Measurements from ENCODE around the gene CYP4F22. TPM values are rescaled to one million over a fixed set of nuclear protein-coding genes. Genes with fewer than 3 reads are reported as not detected.
"Not testable (repeated sequence)": the region's sequence is repeated elsewhere in the genome, so short reads cannot be mapped to it uniquely, and the experiment has no call there.

The CYP4F22 gene
- polyA plus RNA-seq (ENCODE audit: insufficient read length): not detected

DNA sequence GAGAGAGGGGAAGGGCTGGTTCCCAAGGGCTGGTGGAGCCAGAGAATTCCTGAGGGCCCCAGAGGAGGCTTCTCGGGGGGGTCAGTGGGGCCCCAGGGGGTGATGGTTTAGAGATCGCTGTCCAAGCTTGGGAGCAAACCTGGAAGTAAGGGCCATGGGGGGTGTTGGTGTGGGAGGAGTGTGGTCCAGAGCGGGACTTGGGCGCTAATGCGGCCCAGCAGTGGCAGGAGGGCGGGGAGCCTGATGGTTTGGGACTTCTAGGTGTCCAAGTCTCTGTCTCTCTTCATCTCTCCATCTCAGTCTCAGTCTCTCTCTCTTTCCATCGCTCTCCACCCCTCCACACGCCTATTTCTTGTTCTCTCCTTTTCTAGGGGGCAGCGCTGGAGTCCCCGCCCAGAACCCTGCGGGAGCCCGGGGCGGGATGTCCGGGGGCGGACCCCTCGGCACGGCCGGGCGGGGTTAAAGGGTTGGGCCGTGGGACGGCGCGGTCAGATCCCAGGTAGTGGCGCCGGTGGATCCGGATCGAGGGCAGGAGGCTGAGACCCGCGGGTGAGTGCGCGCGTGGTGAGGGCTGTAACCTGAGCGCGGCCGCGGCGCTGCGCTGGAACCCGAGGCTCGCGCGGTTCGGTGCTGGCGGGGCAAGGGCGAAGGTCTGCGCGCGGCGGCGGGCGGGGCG is at the start of gene CYP4F22:
TSS of gene CYP4F22 (plus strand) at position 491 of the 676 bp plus-strand sequence. CDS start 16,812 bp downstream, outside the sequence.
- no peak for DNase-seq

DNA sequence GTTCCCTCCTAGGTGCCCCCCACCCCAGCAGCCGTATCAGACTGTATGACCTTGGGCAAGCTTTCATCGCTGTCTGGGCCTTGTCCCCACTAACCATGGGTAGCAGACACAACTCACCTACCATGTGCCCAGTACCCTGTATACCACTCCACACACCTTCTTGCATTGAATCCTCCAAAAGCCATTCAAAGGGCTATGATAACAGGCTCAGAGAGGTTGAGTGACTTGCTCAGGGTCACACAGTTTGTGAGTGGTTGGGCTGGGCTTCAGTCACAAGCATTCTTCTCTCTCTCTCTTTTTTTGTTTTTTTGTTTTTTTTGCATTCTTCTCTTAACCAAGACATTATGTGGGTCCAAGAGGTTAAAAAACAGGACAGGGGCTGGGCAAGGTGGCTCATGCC is 46.6 kb upstream of the CYP4F22 start:
- DNase-seq: no peak

DNA sequence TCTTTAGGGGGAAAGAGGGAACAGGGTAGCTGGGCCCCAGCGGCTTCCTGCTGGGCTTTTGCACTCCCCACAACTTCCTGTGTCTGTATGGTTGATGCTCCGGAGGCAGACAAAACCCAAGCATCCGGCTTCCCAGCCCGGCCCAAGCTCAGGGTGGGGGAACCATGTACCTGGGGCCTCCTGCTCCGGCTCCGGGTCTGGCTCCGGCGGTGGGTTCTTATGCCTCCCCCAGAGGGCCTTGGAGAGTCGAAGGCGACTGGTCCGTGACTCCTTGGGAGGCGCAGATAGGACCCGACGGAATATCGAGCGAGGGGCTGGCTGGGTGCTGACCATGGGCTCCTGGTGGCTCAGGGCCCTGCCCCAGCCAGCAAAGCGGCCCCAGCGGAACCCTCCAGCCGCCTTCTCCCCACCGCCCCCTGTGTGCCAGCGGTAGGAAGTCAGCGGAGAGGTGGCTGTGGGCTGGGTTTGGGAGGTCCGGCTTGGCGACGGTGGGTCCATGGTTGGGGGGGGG is 44.4 kb upstream of the CYP4F22 start:
- no peak for DNase-seq

DNA sequence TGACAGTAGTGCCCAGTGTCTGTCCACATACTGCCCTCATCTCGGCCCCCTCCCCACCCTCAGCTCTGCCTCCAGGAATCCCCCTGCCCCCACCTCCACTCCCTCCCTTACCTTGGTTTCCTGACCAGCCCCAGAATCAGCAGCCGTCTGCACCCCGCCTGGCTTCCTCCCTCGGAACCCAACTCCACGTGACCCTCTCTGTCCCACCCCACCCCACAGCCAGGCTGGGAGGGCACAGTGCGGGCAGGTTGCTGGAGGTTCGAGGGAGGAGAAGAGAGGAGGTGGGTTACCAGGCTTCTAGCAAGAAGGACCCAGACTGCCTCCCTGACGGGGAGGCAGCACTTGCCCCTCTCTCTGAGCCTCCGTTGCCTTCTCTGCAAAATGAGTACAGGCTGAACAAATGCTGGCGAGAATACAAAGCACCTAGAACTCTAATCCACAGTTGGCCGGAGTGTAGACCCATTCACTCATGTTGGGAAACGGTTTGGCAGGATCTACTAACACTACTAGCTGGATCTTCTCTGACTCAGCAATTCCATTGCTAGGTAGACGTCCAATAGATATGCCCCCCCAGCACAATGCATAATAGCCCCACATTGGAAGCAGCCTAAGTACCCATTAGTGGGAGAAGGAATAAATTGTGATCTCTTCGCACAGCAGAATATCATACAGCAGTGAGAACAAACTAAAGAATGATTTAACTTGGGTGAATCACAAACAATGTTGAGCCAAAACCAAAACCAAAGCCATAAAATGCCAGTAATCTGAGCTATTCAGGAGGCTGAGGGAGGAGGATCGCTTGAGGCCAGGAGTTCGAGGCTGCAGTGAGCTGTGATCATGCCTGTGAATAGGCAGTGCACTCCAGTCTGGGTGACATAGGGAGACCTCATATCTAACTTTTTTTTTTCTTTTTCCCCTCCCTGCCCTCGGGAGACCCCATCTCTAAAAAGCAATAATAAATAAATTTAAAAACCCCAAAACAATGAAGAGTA is 43.6 kb upstream of the CYP4F22 start, which contains the start of gene RASAL3:
TSS of gene RASAL3 (minus strand) at position 151 of the 992 bp plus-strand sequence. CDS start 186 bp downstream, outside the sequence.
- DNase-seq: no peak

DNA sequence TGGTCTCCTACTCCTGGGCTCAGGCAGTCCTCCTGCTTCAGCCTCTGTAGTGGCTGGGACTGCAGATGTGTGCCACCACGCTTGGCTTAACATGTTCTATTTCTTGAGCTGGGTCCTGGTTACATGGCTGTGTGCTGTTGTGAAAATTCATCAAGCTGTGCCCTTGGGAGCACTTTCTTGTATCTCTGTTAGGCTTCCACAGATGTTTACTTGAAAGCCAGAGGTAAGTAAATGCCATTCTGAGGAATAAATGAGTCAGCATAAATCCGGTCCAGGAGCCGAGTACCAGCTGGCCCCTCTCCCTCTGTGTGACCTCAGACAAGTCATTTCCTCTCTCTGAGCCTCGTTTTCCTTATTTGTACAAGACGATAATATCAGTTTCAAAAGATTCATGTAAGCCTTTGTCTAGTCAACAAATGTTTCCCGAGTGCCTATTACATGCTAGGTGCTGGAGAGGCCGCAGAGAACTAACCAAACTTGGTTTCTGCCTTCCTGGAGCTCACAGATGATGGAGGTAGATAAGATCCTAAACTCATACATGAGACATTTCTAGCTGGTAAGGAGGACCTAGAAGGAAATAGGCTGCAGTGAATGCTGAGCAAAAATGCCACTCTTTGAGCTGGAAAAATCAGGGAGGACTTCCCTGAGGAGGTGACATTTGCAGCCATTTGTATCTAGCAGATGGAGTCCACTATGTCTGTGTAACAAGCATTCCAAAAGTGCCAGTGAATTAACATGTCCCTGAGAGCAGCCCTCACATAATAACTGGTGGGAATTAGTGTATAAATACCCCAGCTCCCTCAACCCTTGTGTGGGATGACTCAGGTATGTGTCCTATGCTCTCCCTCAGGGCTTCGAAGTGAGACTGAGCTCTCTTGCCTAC is 41.2 kb upstream of the CYP4F22 start:
- no peak for DNase-seq

DNA sequence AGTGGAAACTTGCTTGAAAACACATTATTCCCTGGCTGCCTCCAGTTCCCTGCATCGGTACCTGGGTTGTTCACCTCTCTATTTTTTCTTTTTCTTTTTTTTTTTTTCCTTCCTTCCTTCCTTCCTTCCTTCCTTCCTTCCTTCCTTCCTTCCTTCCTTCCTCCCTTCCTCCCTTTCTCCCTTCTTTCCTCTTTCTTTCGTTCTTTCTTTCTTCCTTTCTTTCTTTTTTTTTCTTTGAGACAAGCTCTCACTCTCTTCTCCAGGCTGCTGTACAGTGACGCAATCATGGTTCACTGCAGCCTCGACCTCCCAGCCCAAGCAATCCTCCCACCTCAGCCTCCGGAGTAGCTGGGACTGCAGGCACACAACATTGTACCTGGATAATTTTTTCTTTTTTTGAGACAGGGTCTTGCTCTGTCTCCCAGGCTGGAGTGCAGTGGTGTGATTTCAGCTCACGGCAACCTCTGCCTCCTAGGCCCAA is 40.6 kb upstream of the CYP4F22 start:
- no peak for DNase-seq

DNA sequence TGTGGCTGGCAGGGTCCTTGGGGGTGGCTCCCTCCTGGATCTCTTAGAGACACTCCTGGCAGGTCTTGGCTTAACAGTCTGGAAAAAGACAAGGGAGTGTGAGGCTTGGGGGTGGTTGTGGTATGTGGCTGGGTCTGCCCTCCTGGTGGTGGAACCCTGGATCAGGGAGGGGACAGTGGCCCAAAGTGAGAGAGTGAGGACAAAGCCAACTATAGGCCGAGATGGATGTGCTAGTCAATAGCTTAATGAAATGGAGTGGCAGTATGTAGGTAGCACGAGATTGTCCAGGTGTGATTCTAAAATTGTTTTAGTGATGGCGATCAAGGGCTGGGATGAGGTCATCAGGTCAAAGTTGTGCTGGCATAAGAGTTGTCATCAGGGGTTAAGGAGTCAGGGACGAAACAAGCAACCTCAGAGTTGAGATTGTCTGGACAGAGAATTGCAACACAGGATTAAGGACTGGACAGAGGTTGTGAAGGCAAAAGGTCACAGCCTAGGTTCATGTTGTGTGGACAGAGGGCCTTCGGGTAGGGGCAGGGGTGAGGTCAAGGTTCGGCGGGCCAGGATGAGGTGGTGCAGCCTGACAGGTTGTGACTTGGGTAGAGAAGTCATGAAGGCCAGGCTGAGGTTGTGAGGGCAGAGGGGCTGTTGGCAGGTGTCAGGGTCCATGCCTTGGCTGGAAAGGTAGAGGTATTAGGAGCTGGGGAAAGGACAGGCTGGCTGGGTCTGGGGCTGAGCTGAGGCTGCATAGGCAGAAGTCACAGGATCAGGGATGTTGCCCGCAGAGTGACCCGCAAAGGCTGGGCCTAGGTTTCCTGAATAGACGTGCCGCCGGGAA is 39.4 kb upstream of the CYP4F22 start:
- no peak for DNase-seq

DNA sequence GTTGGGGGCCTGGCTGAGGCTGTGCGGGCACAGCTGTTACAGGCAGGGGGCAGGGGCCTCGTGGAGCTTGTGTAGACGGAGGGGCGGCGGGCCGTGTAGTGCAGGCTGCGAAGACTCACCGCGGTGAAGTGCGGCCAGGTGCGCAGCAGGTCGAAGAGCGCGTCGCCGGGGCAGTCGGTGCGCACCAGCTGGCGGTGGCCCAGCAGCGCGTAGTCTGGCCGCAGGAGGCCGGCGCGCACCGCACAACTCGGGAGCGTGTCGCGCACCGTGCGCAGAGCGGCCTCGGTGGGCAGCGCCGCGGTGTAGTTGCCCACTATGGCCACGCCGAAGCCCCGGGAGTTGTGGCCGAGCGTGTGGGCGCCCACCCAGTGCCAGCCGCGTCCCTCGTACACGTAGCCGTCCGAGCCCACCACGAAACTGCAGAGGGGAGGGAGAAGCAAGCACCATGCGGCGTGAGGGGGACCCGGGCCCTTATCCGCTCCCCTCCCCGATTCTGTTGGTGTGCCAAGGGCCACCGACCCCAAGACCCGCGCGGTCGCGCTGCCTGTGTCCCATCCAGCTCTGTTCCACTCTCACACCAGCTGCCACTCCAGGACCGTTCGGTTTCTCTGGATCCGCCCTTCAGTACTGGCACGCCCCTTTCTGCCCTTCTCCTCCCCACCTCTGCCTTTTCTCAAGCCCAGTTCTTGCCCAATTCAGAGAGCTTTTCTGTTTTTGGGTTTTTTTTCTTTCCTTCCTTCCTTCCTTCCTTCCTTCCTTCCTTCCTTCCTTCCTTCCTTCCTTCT is 38.6 kb upstream of the CYP4F22 start:
- DNase-seq: no peak

DNA sequence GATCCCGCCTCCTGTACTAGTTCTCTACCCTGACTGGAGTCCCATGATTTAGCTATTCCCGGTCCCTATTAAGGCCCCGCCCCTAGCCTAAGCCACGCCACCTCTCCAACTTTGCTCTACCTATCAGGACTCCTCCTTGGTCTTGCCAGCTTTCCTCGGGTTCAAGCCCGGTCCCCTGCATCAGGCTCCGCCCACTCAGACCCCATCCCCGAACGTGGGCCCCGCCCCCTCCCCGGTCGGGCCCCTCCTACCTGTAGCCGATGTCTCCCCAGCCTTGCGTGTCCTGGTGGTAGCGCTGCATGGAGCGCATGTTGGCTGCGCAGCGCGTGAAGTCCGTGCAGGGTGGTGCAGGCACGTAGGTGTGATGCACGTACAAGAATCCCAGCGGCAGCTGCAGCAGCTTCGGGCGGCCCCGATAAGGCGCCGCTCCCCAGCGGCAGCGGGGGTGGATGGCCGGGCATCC is 36.7 kb upstream of the CYP4F22 start:
- no peak for DNase-seq

DNA sequence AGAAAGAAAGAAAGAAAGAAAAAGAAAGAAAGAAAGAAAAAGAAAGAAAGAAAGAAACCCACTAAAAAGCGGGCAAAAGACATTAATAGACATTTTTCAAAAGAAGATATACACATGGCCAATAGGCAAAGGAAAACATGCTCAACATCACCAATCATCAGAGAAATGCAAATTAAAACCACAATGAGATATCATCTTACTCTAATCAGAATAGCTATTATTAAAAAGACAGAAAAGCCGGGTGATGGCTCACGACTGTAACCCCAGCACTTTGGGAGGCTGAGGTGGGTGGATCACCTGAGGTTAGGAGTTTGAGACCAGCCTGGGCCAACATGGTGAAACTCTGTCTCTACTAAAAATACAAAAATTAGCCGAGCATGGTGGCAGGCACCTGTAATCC is 34.5 kb upstream of the CYP4F22 start:
- DNase-seq: not testable (repeated sequence)

DNA sequence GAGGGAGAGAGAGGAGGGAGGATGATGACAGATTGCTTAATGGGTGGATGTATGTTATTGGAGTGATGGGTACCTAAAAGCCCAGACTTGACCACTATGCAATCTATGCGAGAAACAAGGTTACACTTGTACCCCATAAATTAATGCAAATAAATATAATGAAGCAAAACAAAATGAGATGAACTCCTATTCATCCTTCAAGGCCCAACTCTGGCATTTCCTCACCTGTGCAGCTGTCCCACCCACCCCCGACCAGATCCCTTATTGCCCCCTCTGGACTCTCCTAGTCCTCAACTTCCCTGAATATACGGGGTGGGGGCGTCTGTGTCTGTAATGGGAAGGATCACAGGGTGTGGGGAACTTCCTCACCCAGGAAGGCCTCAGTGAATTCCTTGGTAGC is 33.2 kb upstream of the CYP4F22 start:
- DNase-seq: no peak

DNA sequence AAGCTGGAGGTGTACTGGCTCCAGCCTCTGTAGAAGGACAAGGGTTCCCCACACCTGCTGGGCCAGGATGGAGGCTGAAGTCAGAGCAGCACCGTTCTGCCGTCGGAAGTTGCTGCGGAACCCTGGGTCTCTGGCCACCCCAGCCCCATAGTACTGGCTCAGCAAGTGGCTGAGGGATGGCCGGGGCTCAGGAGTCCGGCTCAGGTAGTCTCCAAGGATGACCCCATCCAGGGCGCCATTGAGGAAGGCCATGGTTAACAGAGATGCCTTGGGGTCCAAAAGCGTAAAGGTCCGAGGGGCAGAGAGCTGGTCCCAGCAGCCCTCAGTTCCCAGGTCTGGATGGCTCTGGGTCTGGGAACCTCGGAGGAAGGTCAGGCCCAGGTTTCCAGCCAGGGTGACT is 32.7 kb upstream of the CYP4F22 start:
- no peak for DNase-seq

DNA sequence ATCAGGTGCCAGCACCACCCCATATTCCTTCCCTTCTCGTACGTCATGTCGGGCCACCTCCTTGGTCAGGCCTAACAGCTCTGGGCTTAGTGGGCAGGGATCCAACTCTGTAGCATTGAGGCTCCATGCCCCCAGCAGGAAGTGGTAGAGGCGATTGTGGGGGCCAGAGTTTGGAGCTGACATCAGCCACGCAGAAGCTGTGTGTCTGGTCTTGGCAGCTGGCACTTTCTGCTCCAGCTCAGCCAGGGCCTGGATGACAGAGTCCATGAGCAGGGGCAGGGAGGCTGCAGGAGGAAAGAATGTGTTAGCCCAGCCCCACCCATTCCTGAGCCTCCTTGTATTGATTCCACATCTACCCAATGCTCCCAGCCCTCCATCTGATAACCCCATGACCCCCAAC is 32.0 kb upstream of the CYP4F22 start:
- DNase-seq: no peak

DNA sequence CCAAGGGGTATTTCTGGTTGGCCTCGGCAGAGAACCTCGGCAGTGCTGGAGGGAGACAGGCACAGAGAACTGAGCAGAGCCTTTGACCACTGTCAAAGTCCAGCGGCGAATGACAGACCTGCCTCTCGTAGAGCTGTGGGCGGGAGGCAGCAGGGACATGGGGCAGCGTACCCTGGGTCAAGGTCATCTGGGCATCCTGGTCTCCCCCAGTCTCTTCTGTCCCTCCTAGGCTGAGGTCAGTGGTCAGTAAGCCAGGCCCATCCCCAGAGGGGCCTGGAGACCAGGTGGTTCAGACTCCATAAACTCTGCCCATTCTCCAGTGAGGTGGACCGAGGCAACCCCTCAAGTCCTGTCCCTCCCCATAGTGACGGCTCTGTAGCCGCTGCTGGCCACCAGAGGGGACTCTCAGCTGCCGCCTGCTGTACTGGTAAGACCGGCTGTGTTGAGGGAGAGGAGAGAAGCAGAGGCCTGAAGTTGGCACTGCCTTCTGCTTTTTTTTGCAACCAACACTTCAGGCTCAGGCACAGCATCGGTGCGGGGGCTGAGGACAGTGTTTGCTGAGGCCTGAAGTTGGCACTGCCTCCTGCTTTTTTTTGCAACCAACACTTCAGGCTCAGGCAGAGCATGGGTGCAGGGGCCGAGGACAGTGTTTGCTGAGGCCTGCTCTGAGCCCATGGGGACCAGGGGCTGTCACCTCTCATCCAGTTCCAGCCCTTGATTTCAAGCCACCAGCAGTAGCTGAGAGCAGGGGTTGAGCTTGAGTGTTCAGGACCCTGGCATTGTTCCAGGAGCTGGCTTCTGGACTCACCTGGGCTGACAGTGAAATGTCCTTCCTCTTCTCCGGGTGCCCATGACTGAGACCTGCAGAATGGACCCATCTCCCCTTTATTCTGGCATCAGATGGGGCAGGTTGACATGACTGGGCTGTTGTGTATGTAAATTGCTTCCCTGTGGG is 28.7 kb upstream of the CYP4F22 start, which contains the start of gene PGLYRP2:
TSS of gene PGLYRP2 (minus strand) at position 111 of the 955 bp plus-strand sequence. CDS start 130 bp downstream, outside the sequence.
- DNase-seq: no peak

DNA sequence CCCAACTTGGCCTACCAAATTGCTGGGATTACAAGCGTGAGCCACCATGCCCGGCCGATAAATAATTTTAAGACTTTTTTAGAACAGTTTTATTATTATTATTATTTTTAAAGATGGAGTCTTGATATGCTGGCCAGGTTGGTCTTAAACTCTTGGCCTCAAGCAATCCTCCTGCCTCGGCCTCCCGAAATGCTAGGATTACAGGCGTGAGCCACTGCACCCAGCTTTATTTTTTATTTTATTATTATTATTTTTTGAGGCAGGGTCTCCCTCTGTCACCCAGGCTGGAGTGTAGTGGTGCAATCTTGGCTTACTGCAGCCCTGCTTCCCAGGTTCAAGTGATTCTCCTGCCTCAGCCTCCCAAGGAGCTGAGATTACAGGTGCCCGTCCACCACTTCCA is 27.3 kb upstream of the CYP4F22 start:
- not testable (repeated sequence) for DNase-seq

DNA sequence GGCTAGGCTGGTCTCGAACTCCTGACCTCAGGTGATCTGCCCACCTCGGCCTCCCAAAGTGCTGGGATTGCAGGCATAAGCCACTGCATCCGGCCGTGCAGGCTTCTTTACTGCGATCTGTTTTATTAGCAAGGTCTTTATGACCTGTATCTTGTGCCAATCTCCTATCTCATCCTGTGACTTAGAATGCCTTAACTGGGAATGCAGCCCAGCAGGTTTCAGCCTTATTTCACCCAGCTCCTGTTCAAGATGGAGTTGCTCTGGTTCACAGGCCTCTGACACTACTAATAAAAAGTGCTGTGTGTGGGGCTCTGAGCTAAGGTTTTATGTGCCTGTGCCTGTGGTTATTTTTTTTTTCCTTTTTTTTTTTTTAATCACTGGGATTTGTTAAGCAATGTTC is 22.6 kb upstream of the CYP4F22 start:
- not testable (repeated sequence) for DNase-seq

DNA sequence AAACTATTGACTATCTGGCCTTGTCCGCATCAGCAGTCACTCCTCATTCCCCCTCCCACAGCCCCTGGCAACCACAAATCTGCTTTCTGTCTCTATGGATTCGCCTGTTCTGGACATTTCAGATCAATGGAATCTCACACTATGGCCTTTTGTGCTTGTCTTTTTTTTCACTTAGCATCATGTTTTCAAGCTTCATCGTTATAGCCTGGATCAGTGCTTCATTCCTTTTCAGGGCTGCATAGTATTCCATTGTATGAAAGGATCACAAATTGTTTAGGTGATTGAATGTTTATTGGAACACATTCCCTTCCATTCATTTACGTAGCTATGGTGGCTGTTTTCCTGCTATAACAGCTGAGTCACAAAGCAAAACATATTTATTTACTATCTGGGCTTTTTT is 21.3 kb upstream of the CYP4F22 start:
- no peak for DNase-seq

DNA sequence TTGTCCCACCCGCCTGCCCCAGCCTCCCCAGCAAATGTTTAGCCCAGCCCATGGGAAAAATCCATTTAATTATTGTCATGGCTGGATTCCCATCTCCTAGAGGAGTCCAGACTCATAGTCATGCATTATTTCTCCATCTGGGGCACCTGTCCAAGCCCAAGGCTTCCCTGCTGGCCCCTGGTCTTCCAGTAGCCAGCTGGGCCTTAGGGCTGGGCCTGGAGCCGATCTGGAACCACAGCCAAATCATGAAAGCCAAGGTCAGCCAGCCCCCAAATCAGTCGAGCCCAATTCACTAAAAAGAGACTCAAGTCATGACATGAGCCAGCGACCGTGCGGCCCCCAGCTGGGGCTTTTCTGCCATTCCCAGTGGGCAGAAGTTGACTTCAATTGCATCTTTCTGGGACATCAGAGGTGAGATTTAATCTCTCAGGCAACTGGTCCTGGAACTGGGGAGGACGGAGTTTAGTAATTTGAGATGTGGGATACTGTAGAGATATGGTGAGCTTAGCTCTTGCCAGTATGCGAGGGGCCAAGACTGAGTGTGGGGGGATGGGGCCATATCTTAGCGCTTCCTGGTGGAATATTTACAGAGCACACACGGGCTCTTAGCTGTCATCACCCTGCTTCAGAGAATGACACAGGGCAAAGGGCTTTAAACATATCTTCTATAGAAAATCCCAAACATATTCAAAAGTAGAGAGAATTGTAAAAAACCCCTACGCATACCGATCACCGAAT is 19.7 kb upstream of the CYP4F22 start:
- DNase-seq: no peak

Measured in hindlimb muscle (tissue), 1 donor.